ENCODE measurements around the gene NDUFS8. TPM values are rescaled to one million over a fixed set of nuclear protein-coding genes. Genes with fewer than 3 reads are reported as not detected.
A peak's percentile ranks its signal among the peaks of the same experiment; 100 is the strongest.

The NDUFS8 gene
- total RNA-seq, 1 donor from 2014 or later: 137 TPM

- no peaks in the 10 kb centered on the region for H3K36me3 Mint-ChIP-seq (ENCODE audit: low read depth)
- intact Hi-C loops (cut with micrococcal nuclease): no loop called here
Observed at GRCh38 chr11:68026391-68027105, 3.9 kb upstream of the NDUFS8 start.

GRCh38 chr11:68027667-68028066 is 2.8 kb upstream of the NDUFS8 start:
- Mint-ChIP-seq H3K27ac (no peak overlapping the region), H3K4me3 (no peak overlapping the region), H3K27me3 (ENCODE audit: insufficient read depth) (peaks cover 5% of the 10 kb centered on the region), H3K36me3 (ENCODE audit: low read depth) (no peaks in the 10 kb centered on the region), H3K4me1 (ENCODE audit: low read depth) (peaks cover 20% of the 10 kb centered on the region), H3K9me3 (no peaks in the 10 kb centered on the region)
- DNase-seq (ENCODE audit: low spot score): no peak
- intact Hi-C loops (cut with micrococcal nuclease): no loop called here

More at GRCh38 chr11:68026391-68027105, 3.9 kb upstream of the NDUFS8 start:
- DNase-seq (ENCODE audit: low spot score): no peak
- Mint-ChIP-seq H3K27me3 (ENCODE audit: insufficient read depth) (peaks cover 5% of the 10 kb centered on the region), H3K4me3 (no peak overlapping the region), H3K9me3 (no peaks in the 10 kb centered on the region), H3K4me1 (ENCODE audit: low read depth) (peaks cover 16% of the 10 kb centered on the region), H3K27ac (no peak overlapping the region)

- peaks cover 20% of the 10 kb centered on the region for H3K4me1 Mint-ChIP-seq (ENCODE audit: low read depth)
Observed at GRCh38 chr11:68028802-68029545, 1.5 kb upstream of the NDUFS8 start.

GRCh38 chr11:68031144-68031464 is 623 bp downstream of the NDUFS8 start:
- peak overlapping the region; percentile 92 for H3K4me3 Mint-ChIP-seq
- no peaks in the 10 kb centered on the region for H3K36me3 Mint-ChIP-seq (ENCODE audit: low read depth)
- H3K9me3 Mint-ChIP-seq: no peaks in the 10 kb centered on the region
- H3K27ac Mint-ChIP-seq: peak overlapping the region; percentile 82
- intact Hi-C loops (cut with micrococcal nuclease): no loop called here
- H3K4me1 Mint-ChIP-seq (ENCODE audit: low read depth): peaks cover 20% of the 10 kb centered on the region
- DNase-seq (ENCODE audit: low spot score): no peak
- no peaks in the 10 kb centered on the region for H3K27me3 Mint-ChIP-seq (ENCODE audit: insufficient read depth)

More at GRCh38 chr11:68028802-68029545, 1.5 kb upstream of the NDUFS8 start:
- Mint-ChIP-seq H3K27me3 (ENCODE audit: insufficient read depth) (peaks cover 5% of the 10 kb centered on the region), H3K9me3 (no peaks in the 10 kb centered on the region), H3K27ac (peak overlapping the region; percentile 82), H3K4me3 (peak overlapping the region; percentile 92), H3K36me3 (ENCODE audit: low read depth) (no peaks in the 10 kb centered on the region)
- no peak for DNase-seq (ENCODE audit: low spot score)
- intact Hi-C loops (cut with micrococcal nuclease): no loop called here

DNA sequence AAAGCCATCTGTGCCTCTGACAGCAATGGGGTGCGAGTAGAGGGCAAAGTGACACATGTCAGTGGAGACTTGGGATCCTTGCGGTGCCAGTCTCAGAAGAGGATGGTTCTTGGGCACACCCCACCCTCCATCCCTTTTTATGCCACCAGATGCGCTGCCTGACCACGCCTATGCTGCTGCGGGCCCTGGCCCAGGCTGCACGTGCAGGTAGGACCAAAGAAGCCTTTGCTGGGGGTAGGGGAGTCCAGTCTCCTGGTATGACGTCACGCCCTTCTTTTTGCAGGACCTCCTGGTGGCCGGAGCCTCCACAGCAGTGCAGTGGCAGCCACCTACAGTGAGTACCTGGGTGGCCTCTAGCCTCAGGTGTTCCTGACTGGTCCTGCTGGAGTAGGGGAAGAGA is 1.5 kb downstream of the NDUFS8 start:
- intact Hi-C loops (cut with micrococcal nuclease): no loop called here
- Mint-ChIP-seq H3K4me1 (ENCODE audit: low read depth) (peaks cover 24% of the 10 kb centered on the region), H3K27ac (no peak overlapping the region), H3K4me3 (peak overlapping the region; percentile 92), H3K36me3 (ENCODE audit: low read depth) (peaks cover 2% of the 10 kb centered on the region), H3K9me3 (no peaks in the 10 kb centered on the region), H3K27me3 (ENCODE audit: insufficient read depth) (no peaks in the 10 kb centered on the region)
- no peak for DNase-seq (ENCODE audit: low spot score)

DNA sequence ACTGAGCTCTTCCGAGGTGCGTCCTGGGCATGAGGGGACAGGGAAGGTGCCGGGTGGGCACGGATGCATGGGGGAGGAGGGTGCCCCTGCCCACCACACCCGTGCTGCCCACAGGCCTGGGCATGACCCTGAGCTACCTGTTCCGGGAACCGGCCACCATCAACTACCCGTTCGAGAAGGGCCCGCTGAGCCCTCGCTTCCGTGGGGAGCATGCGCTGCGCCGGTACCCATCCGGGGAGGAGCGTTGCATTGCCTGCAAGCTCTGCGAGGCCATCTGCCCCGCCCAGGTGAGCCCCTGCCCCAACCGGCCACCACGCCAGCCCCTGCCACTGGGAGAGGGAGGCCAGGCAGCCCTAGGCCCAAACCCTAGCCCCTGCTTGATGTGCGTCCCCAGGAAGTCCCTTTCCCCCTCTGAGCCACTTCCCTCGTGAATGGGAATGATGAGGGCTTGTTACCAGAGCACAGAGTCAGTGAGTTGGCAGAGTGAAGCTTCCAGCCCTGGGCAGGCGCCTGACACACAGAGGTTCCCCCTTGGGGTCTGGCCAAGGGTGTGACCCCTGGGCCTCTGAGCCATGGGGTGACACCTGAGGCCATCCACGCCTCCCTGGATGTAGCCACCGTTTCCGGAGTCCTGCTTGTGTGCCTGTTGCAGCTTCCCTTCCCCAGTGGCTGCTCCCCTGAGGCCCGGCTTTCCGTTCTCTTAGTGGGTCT is 2.7 kb downstream of the NDUFS8 start:
- Mint-ChIP-seq H3K4me3 (peak overlapping the region; percentile 33), H3K27me3 (ENCODE audit: insufficient read depth) (no peaks in the 10 kb centered on the region), H3K4me1 (ENCODE audit: low read depth) (peaks cover 30% of the 10 kb centered on the region), H3K27ac (no peak overlapping the region), H3K36me3 (ENCODE audit: low read depth) (peaks cover 2% of the 10 kb centered on the region), H3K9me3 (no peaks in the 10 kb centered on the region)
- intact Hi-C loops (cut with micrococcal nuclease): no loop called here
- DNase-seq (ENCODE audit: low spot score): no peak

DNA sequence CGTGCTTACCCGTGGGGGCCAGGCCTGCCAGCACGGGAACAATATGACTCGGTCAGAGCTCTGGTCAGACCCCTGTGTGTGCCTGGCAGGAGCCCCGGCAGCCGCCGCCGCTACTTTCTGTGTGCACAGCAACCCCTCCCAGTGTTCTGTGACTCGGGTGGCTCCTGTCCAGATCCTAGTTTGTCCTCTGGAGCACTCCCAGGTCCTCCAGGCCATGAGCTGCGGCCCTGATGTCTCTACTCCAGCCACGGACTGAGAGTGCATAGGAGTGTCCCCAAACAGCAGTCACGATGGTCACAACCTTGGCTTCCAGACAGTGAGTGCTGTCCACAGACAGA is 3.2 kb downstream of the NDUFS8 start:
- no peak overlapping the region for H3K27ac Mint-ChIP-seq
- intact Hi-C loops (cut with micrococcal nuclease): no loop called here

GRCh38 chr11:68035266-68035876 is 4.9 kb downstream of the NDUFS8 start:
- Mint-ChIP-seq H3K27ac (no peak overlapping the region), H3K4me1 (ENCODE audit: low read depth) (peaks cover 18% of the 10 kb centered on the region), H3K9me3 (no peaks in the 10 kb centered on the region), H3K27me3 (ENCODE audit: insufficient read depth) (no peaks in the 10 kb centered on the region), H3K4me3 (peak overlapping the region; percentile 7), H3K36me3 (ENCODE audit: low read depth) (peaks cover 2% of the 10 kb centered on the region)
- no peak for DNase-seq (ENCODE audit: low spot score)
- intact Hi-C loops (cut with micrococcal nuclease): no loop called here

More for the DNA sequence above, 3.2 kb downstream of the NDUFS8 start:
- Mint-ChIP-seq H3K27me3 (ENCODE audit: insufficient read depth) (no peaks in the 10 kb centered on the region), H3K4me3 (peak overlapping the region; percentile 33), H3K9me3 (no peaks in the 10 kb centered on the region), H3K36me3 (ENCODE audit: low read depth) (peaks cover 2% of the 10 kb centered on the region), H3K4me1 (ENCODE audit: low read depth) (peaks cover 29% of the 10 kb centered on the region)
- no peak for DNase-seq (ENCODE audit: low spot score)

GRCh38 chr11:68036141-68036716 is 5.7 kb downstream of the NDUFS8 start:
- intact Hi-C loops (cut with micrococcal nuclease): no loop called here
- no peaks in the 10 kb centered on the region for H3K9me3 Mint-ChIP-seq
- no peak overlapping the region for H3K27ac Mint-ChIP-seq
- DNase-seq (ENCODE audit: low spot score): no peak
- peaks cover 2% of the 10 kb centered on the region for H3K36me3 Mint-ChIP-seq (ENCODE audit: low read depth)
- no peaks in the 10 kb centered on the region for H3K27me3 Mint-ChIP-seq (ENCODE audit: insufficient read depth)
- no peak overlapping the region for H3K4me3 Mint-ChIP-seq
- H3K4me1 Mint-ChIP-seq (ENCODE audit: low read depth): peaks cover 18% of the 10 kb centered on the region

DNA sequence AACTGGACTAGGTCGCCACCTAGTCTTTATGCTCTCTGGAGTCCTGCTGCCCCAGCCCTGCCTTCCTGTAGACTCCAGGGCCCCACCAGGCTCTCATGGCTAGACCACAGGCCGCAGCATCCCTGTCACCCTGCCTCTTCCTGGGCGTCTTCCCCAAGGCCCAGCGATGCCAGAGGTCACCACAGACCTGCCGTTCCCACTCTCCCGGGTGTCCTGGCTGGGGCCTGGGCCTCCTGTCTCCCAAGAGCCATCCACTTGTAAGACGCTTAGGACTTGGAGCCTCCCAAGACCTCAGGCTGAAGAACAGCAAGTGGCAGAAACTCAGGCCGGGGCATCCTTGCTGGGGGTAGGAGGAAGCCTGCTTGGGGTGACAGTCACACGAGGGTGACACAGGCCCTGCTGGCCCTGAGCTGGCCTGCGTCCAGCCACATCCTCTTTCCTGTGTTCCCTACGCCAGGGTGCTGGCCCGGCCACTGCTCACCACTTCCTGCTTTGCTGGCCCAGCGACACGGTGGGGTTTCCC is 6.3 kb downstream of the NDUFS8 start:
- Mint-ChIP-seq H3K27ac (peak overlapping the region; percentile 71), H3K36me3 (ENCODE audit: low read depth) (peaks cover 4% of the 10 kb centered on the region), H3K4me1 (ENCODE audit: low read depth) (peaks cover 12% of the 10 kb centered on the region), H3K27me3 (ENCODE audit: insufficient read depth) (no peaks in the 10 kb centered on the region), H3K9me3 (no peaks in the 10 kb centered on the region), H3K4me3 (peak overlapping the region; percentile 63)
- DNase-seq (ENCODE audit: low spot score): no peak
- intact Hi-C loops (cut with micrococcal nuclease): no loop called here

GRCh38 chr11:68037411-68038225 is 7.1 kb downstream of the NDUFS8 start:
- Mint-ChIP-seq H3K27me3 (ENCODE audit: insufficient read depth) (no peaks in the 10 kb centered on the region), H3K27ac (peak overlapping the region; percentile 71), H3K4me1 (ENCODE audit: low read depth) (peaks cover 11% of the 10 kb centered on the region), H3K36me3 (ENCODE audit: low read depth) (peaks cover 4% of the 10 kb centered on the region), H3K4me3 (peak overlapping the region; percentile 63), H3K9me3 (no peaks in the 10 kb centered on the region)
- no peak for DNase-seq (ENCODE audit: low spot score)
- intact Hi-C loops (cut with micrococcal nuclease): loop anchor here (2.0 kb wide), 1 partner anchor 83 kb away; the partner anchor contains the start of gene CHKA
